HepG2 (cell line): ENCODE data around the gene LYPD4. TPM values are rescaled to one million over a fixed set of nuclear protein-coding genes. Genes with fewer than 3 reads are reported as not detected.

ENCODE experiments used
- ARID4A ChIP-seq: sonication (generic); formaldehyde crosslinking; IDR thresholded peaks from 2 replicates; pipeline ENCODE4 v1.5.0; 2020; ENCODE audit warnings: mild to moderate bottlenecking, missing genetic modification reagents, borderline replicate concordance
- ARNT ChIP-seq: fragments of 450-650 bp; IDR thresholded peaks from 2 replicates; pipeline ENCODE4 v1.6.1; 2017
- FOXO1 ChIP-seq: sonication (generic); formaldehyde crosslinking; IDR thresholded peaks from 2 replicates; pipeline ENCODE4 v1.4.0; 2020; ENCODE audit warnings: missing genetic modification reagents
- SP4 ChIP-seq: sonication (generic); formaldehyde crosslinking; IDR thresholded peaks from 2 replicates; pipeline ENCODE4 v1.8.1; 2023; ENCODE audit warnings: mild to moderate bottlenecking, missing genetic modification reagents
- TSC22D2 ChIP-seq: sonication (generic); formaldehyde crosslinking; IDR thresholded peaks from 2 replicates; pipeline ENCODE4 v1.5.1; 2020; ENCODE audit warnings: missing genetic modification reagents, mild to moderate bottlenecking, borderline replicate concordance
- ZEB1 ChIP-seq: IDR thresholded peaks from 2 replicates; pipeline ENCODE4 v1.6.1; 2012; ENCODE audit warnings: mild to moderate bottlenecking, low read depth, inconsistent platforms; ENCODE audit not compliant: insufficient replicate concordance
- ZNF276 ChIP-seq: sonication (generic); formaldehyde crosslinking; IDR thresholded peaks from 2 replicates; pipeline ENCODE4 v1.4.0; 2020; ENCODE audit warnings: mild to moderate bottlenecking, low read depth, missing genetic modification reagents
- ZNF484 ChIP-seq: sonication (generic); formaldehyde crosslinking; IDR thresholded peaks from 2 replicates; pipeline ENCODE4 v1.5.1; 2020; ENCODE audit warnings: mild to moderate bottlenecking, low read depth, missing genetic modification reagents, borderline replicate concordance
- ZNF567 ChIP-seq: sonication (generic); formaldehyde crosslinking; IDR thresholded peaks from 2 replicates; pipeline ENCODE4 v1.8.1; 2023; ENCODE audit warnings: mild to moderate bottlenecking, missing genetic modification reagents, borderline replicate concordance
- ZNF713 ChIP-seq: sonication (generic); formaldehyde crosslinking; IDR thresholded peaks from 2 replicates; pipeline ENCODE4 v1.4.0; 2020; ENCODE audit warnings: mild to moderate bottlenecking, missing genetic modification reagents
- ZNF782 ChIP-seq: sonication (generic); formaldehyde crosslinking; IDR thresholded peaks from 2 replicates; pipeline ENCODE4 v1.4.0; 2020; ENCODE audit warnings: missing genetic modification reagents, mild to moderate bottlenecking, borderline replicate concordance
- polyA plus RNA-seq, 8 experiments: library from polyadenylated mRNA; depleted of rRNA in 3 of 8; stranded (reverse) in 7 of 8; unstranded in 1 of 8; fragments of >200 nt; fragmentation: Illumina TruSeq in 4 of 8; extraction: Trizol in 4 of 8; gene quantifications; 2 replicates each; pipeline versions ENCODE4 v1.2.1 to v1.2.3, GENCODE V29; 2011 to 2016; ENCODE audit warnings: low read depth in 4 of 8, missing spikeins in 1 of 8, mixed read lengths in 1 of 8; ENCODE audit not compliant: insufficient read depth in 1 of 8
- total RNA-seq, 5 experiments: library from RNA; depleted of rRNA; stranded (reverse); fragments of >200 nt; fragmentation: Illumina TruSeq; extraction: Trizol; gene quantifications; 2 replicates each; pipeline ENCODE4 v1.2.3, GENCODE V29; 2016; ENCODE audit warnings: low read depth in 1 of 5
- TF ChIP-seq, protein P1 (sequence below): sonication (generic); formaldehyde crosslinking; IDR thresholded peaks from 2 replicates; pipeline ENCODE4 v1.4.0; 2020; ENCODE audit warnings: missing genetic modification reagents, borderline replicate concordance
- TF ChIP-seq, protein P2 (sequence below): sonication (generic); formaldehyde crosslinking; IDR thresholded peaks from 2 replicates; pipeline ENCODE4 v1.5.0; 2020; ENCODE audit warnings: missing genetic modification reagents
- TF ChIP-seq, protein P3 (sequence below): sonication (generic); formaldehyde crosslinking; IDR thresholded peaks from 2 replicates; pipeline ENCODE4 v1.8.0; 2022; ENCODE audit warnings: mild to moderate bottlenecking, missing genetic modification reagents, moderate library complexity

The LYPD4 gene
- total and polyA plus RNA-seq, 2 of the 13 experiments (the other 11 are each of a cell fraction or from before 2014, with no cell fraction given): not detected

DNA sequence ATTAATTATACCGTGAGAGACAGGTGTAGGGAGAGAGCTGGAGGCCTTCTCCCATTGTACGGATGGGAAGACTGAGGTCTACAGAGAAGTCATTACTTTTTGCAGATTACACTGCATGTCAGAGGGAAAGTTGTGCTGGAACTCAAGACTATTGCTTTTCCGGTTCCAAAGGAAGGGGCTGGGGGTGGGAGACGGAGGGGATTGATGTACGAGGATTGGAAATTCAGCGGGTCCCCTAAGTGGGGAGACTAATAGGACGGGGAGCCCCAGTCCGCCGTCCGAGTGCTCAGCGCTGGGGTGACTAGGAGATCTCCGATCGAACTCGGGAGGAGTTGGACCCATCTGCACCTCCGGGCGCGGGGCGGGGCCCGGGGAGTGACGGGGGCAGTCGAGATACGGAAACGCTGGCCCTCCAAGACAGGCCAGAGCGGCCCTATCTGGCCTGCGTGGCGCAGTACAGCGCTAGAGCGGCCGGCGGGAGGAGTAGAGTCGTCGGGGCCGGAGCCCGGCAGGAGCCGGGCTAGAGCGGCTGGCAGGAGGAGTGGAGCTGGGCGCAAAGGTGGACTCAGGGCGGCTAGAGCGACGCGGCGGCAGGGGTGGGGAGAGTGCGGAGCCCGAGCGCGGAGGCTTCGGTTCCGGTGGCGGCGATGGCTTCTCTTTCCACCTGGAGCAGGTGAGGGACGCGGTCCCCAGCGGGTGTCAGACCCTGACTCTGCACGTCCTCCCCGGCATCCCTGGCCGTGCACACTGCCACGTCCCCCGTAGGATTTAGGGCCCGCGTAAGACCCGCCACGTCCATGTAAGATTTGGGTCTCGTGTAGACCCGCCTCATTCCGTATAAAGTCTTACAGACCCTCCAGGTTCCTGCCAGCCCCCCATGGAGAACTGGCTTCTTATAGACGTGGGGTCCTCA is 39.6 kb upstream of the LYPD4 start (continued):
- TF ChIP-seq, protein P1, sequence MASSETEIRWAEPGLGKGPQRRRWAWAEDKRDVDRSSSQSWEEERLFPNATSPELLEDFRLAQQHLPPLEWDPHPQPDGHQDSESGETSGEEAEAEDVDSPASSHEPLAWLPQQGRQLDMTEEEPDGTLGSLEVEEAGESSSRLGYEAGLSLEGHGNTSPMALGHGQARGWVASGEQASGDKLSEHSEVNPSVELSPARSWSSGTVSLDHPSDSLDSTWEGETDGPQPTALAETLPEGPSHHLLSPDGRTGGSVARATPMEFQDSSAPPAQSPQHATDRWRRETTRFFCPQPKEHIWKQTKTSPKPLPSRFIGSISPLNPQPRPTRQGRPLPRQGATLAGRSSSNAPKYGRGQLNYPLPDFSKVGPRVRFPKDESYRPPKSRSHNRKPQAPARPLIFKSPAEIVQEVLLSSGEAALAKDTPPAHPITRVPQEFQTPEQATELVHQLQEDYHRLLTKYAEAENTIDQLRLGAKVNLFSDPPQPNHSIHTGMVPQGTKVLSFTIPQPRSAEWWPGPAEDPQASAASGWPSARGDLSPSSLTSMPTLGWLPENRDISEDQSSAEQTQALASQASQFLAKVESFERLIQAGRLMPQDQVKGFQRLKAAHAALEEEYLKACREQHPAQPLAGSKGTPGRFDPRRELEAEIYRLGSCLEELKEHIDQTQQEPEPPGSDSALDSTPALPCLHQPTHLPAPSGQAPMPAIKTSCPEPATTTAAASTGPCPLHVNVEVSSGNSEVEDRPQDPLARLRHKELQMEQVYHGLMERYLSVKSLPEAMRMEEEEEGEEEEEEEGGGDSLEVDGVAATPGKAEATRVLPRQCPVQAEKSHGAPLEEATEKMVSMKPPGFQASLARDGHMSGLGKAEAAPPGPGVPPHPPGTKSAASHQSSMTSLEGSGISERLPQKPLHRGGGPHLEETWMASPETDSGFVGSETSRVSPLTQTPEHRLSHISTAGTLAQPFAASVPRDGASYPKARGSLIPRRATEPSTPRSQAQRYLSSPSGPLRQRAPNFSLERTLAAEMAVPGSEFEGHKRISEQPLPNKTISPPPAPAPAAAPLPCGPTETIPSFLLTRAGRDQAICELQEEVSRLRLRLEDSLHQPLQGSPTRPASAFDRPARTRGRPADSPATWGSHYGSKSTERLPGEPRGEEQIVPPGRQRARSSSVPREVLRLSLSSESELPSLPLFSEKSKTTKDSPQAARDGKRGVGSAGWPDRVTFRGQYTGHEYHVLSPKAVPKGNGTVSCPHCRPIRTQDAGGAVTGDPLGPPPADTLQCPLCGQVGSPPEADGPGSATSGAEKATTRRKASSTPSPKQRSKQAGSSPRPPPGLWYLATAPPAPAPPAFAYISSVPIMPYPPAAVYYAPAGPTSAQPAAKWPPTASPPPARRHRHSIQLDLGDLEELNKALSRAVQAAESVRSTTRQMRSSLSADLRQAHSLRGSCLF: no peak
- TF ChIP-seq ZEB1 (peak; percentile 84), TSC22D2 (CRISPR knock-in tag) (peak; percentile 79; the same call in 1 of the 2 replicates), ZNF567 (CRISPR knock-in tag) (peak; percentile 86; the same call in 1 of the 2 replicates), ZNF276 (CRISPR knock-in tag) (no peak), ARID4A (peak; percentile 95; the same call in 1 of the 2 replicates), ARNT (no peak), ZNF782 (CRISPR knock-in tag) (no peak), ZNF713 (CRISPR knock-in tag) (peak; percentile 76; the same call in 1 of the 2 replicates), FOXO1 (CRISPR knock-in tag) (0 out of 2 replicates have a peak, but pooled peaks have one; percentile 59), SP4 (CRISPR knock-in tag) (peak; percentile 81), ZNF484 (CRISPR knock-in tag) (no peak)
- TF ChIP-seq, protein P2, sequence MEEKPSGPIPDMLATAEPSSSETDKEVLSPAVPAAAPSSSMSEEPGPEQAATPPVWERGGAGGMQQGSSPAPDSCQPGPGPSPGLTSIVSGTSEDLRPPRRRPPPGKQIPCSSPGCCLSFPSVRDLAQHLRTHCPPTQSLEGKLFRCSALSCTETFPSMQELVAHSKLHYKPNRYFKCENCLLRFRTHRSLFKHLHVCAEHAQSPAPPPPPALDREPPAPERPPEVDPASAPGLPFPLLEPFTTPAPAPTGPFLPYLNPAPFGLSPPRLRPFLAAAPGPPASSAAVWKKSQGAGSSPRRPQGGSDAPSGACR (CRISPR knock-in tag): peak; percentile 71
- TF ChIP-seq, protein P3, sequence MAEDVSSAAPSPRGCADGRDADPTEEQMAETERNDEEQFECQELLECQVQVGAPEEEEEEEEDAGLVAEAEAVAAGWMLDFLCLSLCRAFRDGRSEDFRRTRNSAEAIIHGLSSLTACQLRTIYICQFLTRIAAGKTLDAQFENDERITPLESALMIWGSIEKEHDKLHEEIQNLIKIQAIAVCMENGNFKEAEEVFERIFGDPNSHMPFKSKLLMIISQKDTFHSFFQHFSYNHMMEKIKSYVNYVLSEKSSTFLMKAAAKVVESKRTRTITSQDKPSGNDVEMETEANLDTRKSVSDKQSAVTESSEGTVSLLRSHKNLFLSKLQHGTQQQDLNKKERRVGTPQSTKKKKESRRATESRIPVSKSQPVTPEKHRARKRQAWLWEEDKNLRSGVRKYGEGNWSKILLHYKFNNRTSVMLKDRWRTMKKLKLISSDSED (CRISPR knock-in tag): no peak
